Panc1 (cell line): ENCODE results near the gene TST. TPM values are rescaled to one million over a fixed set of nuclear protein-coding genes. Genes with fewer than 3 reads are reported as not detected.

Experiments used
- ATAC-seq: fragments of 200-7000 bp; cut with Tn5 transposase; 2 replicates; pipeline ENCODE4 v1.9.1; 2020; ENCODE audit warnings: mild to moderate bottlenecking, moderate library complexity
- BruUV-seq: library from RNA; stranded (reverse); fragments of 400-500 nt; replicated peaks from 2 replicates; lab custom pipeline; 2021; lab: Mats Ljungman, UMichigan
- CTCF ChIA-PET: fragments of 300-600 bp; sonication (Branson Sonifier 250); formaldehyde crosslinking; loops from one replicate; lab custom pipeline; 2022; ENCODE audit warnings: antibody characterized with exemption; lab: Charles Lee
- POLR2A ChIA-PET: fragments of 300-600 bp; sonication (Branson Sonifier 250); formaldehyde crosslinking; loops from one replicate; lab custom pipeline; 2022; ENCODE audit warnings: antibody characterized with exemption; lab: Charles Lee
- DNase-seq: peaks from one replicate; pipeline ENCODE4 v3.0.0-alpha.2; 2010; ENCODE audit warnings: low read depth, low spot score
- H3K27ac ChIP-seq: 2 replicates; pipeline ENCODE4 v1.5.1; 2011; ENCODE audit warnings: mild to moderate bottlenecking, low read length, inconsistent platforms
- H3K27me3 ChIP-seq: fragments of 200-500 bp; sonication (Bioruptor generic); 2 replicates; pipeline ENCODE4 v1.6.0; 2014; ENCODE audit warnings: low read length, inconsistent platforms; ENCODE audit not compliant: control insufficient read depth, insufficient read depth
- H3K36me3 ChIP-seq: fragments of 200-500 bp; sonication (Bioruptor generic); 2 replicates; pipeline ENCODE4 v1.5.1; 2014; ENCODE audit warnings: inconsistent platforms, mild to moderate bottlenecking, low read length, moderate library complexity; ENCODE audit not compliant: control insufficient read depth, insufficient read depth
- H3K4me1 ChIP-seq: 2 replicates; pipeline ENCODE4 v1.5.1; 2011; ENCODE audit warnings: inconsistent platforms, mild to moderate bottlenecking, low read length, moderate library complexity; ENCODE audit not compliant: control insufficient read depth, insufficient read depth
- H3K4me3 ChIP-seq, 2 experiments: 2 replicates each; pipeline ENCODE4 v1.5.1; 2011 to 2012; ENCODE audit warnings: low read depth in 2 of 2, low read length in 2 of 2, mild to moderate bottlenecking in 2 of 2, inconsistent platforms in 1 of 2, moderate library complexity in 1 of 2
- H3K9me3 ChIP-seq: fragments of 200-500 bp; sonication (Bioruptor generic); 2 replicates; pipeline ENCODE4 v1.5.1; 2014; ENCODE audit warnings: low read depth, mild to moderate bottlenecking, inconsistent platforms, low read length, moderate library complexity; ENCODE audit not compliant: control insufficient read depth, insufficient read depth
- POLR2AphosphoS5 ChIP-seq: IDR thresholded peaks from 2 replicates; pipeline ENCODE4 v1.6.1; 2012; ENCODE audit warnings: mild to moderate bottlenecking, low read depth, low read length, moderate library complexity
- SIN3A ChIP-seq: IDR thresholded peaks from 2 replicates; pipeline ENCODE4 v1.6.1; 2012; ENCODE audit warnings: low read depth, mild to moderate bottlenecking, low read length, moderate library complexity, borderline replicate concordance; ENCODE audit not compliant: insufficient read depth
- TCF7L2 ChIP-seq: IDR thresholded peaks from 2 replicates; pipeline ENCODE4 v1.6.1; 2011; ENCODE audit warnings: mild to moderate bottlenecking, low read depth, low read length, inconsistent platforms
- in situ Hi-C: cut with HindIII; loops from 2 replicates; pipeline ENCODE4 v1.10.0; 2016; ENCODE audit warnings: low sequenced_read_pairs, low pct_unique_long_range_greater_than_20kb
- intact Hi-C: fragments of 100-400 bp; cut with micrococcal nuclease; formaldehyde crosslinking; loops from one replicate; pipeline ENCODE4 v1.10.0; 2022; ENCODE audit not compliant: unreplicated experiment
- total RNA-seq: library from RNA; stranded (reverse); gene quantifications from one replicate; pipeline ENCODE4 v1.2.1, GENCODE V29; 2021; ENCODE audit not compliant: unreplicated experiment
- TF ChIP-seq, protein P1 (sequence below): fragments of 450-650 bp; IDR thresholded peaks from 2 replicates; pipeline ENCODE4 v1.5.1; 2017; ENCODE audit warnings: mild to moderate bottlenecking
- TF ChIP-seq, protein P2 (sequence below), 2 experiments: IDR thresholded peaks; 2 replicates each; pipeline ENCODE4 v1.6.1; 2011 to 2012; ENCODE audit warnings: low read depth in 2 of 2, control low read depth in 1 of 2, low read length in 1 of 2, mild to moderate bottlenecking in 1 of 2, moderate library complexity in 1 of 2; ENCODE audit not compliant: insufficient read depth in 1 of 2

TST gene
- total RNA-seq, 1 experiment from 2014 or later, result 15.9 TPM

DNA sequence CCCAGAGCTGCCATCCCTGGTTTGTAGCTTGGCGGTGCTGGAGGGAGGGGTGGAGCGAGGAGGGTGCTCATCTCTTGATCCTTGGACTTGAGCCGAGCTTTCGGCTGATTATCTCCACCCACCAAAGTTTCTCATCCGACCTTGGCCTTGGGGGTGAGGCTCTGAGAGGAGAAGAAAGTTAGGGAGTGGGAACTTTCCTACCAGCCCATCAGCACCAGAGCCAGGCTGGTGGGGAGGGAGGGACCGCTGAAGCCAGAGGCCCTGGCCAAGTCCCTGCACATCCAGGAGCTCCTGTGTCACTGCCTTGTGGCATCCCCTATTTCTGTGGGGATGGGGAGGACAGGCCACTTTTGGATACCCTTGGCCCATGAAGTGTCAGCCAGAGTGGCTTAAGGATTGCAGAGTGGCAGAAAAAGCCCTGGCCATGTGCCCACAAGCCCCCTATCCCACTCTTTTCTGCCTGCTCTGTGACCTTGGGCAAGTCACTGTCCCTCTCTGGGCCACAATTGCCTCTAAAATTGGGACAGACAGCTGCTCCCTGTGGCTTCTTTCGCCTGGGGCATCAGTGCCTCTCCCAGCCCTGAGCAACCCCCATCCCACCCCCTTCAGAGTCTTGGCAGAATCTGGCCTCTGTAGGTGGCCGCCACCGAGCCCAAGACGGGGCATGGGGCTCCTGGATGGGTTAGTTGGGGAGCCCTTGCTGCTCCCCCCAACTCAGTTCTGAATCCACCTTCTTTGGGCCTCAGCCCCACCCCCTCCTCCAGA lies 42.5 kb upstream of the TST start:
- ChIA-PET CTCF (interaction anchor here (0.6 kb wide), 1 partner anchor 12 kb away, joined by 3 read pairs; no protein-coding TSS in a partner anchor), POLR2A (interaction anchor here (0.6 kb wide), 2 partner anchors 43 to 51 kb away, joined by 3 to 5 read pairs; partner anchors contain the start of gene TST)
- in situ Hi-C loops, result no loop called here
- Histone ChIP-seq H3K9me3 (no peaks in the 10 kb centered on the region), H3K27me3 (no peaks in the 10 kb centered on the region), H3K4me1 (no peaks in the 10 kb centered on the region), H3K27ac (no peak overlapping the region), H3K36me3 (no peaks in the 10 kb centered on the region), H3K4me3 (no peak overlapping the region)
- intact Hi-C loops, result no loop called here
- no peak for DNase-seq
- ATAC-seq, result no peak
- TF ChIP-seq, protein P1, sequence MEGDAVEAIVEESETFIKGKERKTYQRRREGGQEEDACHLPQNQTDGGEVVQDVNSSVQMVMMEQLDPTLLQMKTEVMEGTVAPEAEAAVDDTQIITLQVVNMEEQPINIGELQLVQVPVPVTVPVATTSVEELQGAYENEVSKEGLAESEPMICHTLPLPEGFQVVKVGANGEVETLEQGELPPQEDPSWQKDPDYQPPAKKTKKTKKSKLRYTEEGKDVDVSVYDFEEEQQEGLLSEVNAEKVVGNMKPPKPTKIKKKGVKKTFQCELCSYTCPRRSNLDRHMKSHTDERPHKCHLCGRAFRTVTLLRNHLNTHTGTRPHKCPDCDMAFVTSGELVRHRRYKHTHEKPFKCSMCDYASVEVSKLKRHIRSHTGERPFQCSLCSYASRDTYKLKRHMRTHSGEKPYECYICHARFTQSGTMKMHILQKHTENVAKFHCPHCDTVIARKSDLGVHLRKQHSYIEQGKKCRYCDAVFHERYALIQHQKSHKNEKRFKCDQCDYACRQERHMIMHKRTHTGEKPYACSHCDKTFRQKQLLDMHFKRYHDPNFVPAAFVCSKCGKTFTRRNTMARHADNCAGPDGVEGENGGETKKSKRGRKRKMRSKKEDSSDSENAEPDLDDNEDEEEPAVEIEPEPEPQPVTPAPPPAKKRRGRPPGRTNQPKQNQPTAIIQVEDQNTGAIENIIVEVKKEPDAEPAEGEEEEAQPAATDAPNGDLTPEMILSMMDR, result no peak
- TF ChIP-seq POLR2AphosphoS5, result no peak
- TF ChIP-seq TCF7L2, result no peak
- TF ChIP-seq, protein P2, sequence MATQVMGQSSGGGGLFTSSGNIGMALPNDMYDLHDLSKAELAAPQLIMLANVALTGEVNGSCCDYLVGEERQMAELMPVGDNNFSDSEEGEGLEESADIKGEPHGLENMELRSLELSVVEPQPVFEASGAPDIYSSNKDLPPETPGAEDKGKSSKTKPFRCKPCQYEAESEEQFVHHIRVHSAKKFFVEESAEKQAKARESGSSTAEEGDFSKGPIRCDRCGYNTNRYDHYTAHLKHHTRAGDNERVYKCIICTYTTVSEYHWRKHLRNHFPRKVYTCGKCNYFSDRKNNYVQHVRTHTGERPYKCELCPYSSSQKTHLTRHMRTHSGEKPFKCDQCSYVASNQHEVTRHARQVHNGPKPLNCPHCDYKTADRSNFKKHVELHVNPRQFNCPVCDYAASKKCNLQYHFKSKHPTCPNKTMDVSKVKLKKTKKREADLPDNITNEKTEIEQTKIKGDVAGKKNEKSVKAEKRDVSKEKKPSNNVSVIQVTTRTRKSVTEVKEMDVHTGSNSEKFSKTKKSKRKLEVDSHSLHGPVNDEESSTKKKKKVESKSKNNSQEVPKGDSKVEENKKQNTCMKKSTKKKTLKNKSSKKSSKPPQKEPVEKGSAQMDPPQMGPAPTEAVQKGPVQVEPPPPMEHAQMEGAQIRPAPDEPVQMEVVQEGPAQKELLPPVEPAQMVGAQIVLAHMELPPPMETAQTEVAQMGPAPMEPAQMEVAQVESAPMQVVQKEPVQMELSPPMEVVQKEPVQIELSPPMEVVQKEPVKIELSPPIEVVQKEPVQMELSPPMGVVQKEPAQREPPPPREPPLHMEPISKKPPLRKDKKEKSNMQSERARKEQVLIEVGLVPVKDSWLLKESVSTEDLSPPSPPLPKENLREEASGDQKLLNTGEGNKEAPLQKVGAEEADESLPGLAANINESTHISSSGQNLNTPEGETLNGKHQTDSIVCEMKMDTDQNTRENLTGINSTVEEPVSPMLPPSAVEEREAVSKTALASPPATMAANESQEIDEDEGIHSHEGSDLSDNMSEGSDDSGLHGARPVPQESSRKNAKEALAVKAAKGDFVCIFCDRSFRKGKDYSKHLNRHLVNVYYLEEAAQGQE (IDR thresholded peaks at IDR 0.05; ENCODE audit: insufficient read depth in 1 of 2, low read depth in 2 of 2, low read length in 1 of 2), result no peak
- TF ChIP-seq SIN3A, result no peak
- no TSS peak for BruUV-seq

DNA sequence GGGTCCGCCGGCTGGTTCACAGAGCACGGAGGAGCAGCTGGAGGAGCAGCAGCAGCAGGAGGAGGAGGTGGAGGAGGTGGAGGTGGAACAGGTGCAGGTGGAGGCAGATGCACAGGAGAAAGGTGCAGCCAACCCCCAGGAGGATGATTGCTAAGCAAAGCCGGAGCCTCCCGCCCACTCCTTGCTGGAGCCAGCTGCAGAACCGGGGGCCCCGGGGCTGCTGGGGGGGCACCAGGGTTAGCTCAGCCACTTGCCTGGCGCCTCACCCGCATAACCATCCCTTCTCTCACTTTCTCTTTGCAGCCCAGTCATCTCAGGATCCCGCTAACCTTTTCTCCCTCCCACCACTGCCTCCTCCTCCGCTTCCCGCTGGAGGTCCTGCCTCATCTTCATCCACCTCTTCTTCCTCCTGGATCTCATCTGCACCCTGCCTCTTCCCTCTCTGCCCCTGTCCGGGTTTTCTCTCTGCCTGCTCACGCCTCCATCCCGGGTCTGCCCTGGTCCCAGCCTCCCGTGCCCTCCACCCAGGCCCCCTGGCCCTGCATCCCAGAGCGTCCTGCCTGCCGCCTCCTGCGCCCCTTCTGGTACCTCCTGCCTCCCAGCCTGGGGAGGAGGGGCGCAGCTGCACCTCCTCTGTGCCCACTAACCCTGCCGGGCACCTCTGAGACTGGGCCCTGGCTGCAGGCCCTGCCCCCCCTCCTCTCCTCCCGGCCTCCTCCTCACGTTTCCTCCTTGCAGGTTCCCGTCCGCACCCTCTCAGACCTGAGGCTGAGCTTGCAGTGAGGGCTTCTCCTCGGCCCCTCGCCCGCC lies 41.8 kb upstream of the TST start:
- CTCF ChIA-PET, result interaction anchor here (0.6 kb wide), 1 partner anchor 11 kb away, joined by 3 read pairs; no protein-coding TSS in a partner anchor

More for the DNA sequence above, 41.8 kb upstream of the TST start:
- ATAC-seq (no peak), DNase-seq (no peak)
- in situ Hi-C loops, result no loop called here
- BruUV-seq, result no TSS peak
- POLR2A ChIA-PET, result interaction anchor here (0.6 kb wide), 2 partner anchors 42 to 52 kb away, joined by 3 to 5 read pairs; partner anchors contain the start of gene TST
- TF ChIP-seq SIN3A (no peak), TCF7L2 (no peak), POLR2AphosphoS5 (no peak)
- TF ChIP-seq, protein P1, result no peak
- TF ChIP-seq, protein P2 (IDR thresholded peaks at IDR 0.05; ENCODE audit: insufficient read depth in 1 of 2, low read depth in 2 of 2, low read length in 1 of 2), result no peak
- intact Hi-C loops, result no loop called here
- Histone ChIP-seq H3K36me3 (no peaks in the 10 kb centered on the region), H3K27ac (no peak overlapping the region), H3K27me3 (no peaks in the 10 kb centered on the region), H3K9me3 (no peaks in the 10 kb centered on the region), H3K4me3 (no peak overlapping the region), H3K4me1 (no peaks in the 10 kb centered on the region)
